HCT116 (cell line): ENCODE data around the gene ZNF544.

Experiments used
- POLR2A ChIP-seq: IDR thresholded peaks from 2 replicates; pipeline ENCODE4 v1.7.0; 2011; ENCODE audit warnings: borderline replicate concordance; ENCODE audit not compliant: insufficient read depth, insufficient read length; ENCODE audit errors: extremely low read depth
- SRF ChIP-seq: IDR thresholded peaks from 2 replicates; pipeline ENCODE4 v1.6.1; 2012; ENCODE audit warnings: low read depth
- TF ChIP-seq, protein P1 (sequence below), 3 experiments: fragments of 200-600 bp in 1 of 3; sonication (generic) in 1 of 3; IDR thresholded peaks in 2 of 3; conservative IDR thresholded peaks in 1 of 3; 2 replicates each; pipeline ENCODE4 v1.5.1; 2012 to 2017; ENCODE audit warnings: low read depth in 2 of 3, low read length in 2 of 3, antibody characterized with exemption in 1 of 3, borderline replicate concordance in 1 of 3, control low read depth in 1 of 3, mild to moderate bottlenecking in 1 of 3, mixed read lengths in 1 of 3, mixed run types in 1 of 3, moderate library complexity in 1 of 3; ENCODE audit not compliant: insufficient read depth in 1 of 3
- TF ChIP-seq, protein P2 (sequence below): IDR thresholded peaks from 2 replicates; pipeline ENCODE4 v1.6.1; 2012

DNA sequence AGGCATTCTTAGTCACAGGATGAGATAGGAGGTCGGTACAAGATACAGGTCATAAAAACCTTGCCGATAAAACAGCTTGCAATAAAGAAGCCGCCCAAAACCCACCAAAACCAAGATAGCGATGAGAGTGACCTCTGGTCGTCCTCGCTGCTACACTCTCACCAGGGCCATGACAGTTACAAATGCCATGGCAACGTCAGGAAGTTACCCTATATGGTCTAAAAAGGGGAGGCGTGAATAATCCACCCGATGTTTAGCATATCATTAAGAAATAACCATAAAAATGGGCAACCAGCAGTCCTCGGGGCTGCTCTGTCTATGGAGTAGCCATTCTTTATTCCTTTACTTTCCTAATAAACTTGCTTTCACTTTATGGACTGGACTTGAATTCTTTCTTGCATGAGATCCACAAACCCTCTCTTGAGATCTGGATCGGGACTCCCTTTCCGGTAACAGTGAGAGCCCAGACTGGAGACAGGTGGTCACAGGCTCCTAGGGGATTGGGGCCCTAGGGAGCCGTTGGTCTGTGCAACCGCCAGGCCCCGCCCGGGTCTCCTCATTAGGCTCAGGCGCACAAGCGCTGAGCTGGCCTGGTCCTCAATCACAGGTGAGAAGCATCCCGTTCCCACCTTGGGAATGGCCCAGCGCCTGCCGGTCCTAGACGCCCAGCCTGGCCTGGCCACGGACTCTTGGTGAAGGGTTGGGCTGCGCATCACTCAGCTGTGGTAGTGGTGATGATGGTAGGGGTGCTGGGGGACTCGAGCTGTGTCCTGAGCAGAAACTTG lies 10.9 kb upstream of the ZNF544 start:
- no peak for TF ChIP-seq POLR2A
- TF ChIP-seq, protein P1, sequence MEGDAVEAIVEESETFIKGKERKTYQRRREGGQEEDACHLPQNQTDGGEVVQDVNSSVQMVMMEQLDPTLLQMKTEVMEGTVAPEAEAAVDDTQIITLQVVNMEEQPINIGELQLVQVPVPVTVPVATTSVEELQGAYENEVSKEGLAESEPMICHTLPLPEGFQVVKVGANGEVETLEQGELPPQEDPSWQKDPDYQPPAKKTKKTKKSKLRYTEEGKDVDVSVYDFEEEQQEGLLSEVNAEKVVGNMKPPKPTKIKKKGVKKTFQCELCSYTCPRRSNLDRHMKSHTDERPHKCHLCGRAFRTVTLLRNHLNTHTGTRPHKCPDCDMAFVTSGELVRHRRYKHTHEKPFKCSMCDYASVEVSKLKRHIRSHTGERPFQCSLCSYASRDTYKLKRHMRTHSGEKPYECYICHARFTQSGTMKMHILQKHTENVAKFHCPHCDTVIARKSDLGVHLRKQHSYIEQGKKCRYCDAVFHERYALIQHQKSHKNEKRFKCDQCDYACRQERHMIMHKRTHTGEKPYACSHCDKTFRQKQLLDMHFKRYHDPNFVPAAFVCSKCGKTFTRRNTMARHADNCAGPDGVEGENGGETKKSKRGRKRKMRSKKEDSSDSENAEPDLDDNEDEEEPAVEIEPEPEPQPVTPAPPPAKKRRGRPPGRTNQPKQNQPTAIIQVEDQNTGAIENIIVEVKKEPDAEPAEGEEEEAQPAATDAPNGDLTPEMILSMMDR (IDR thresholded peaks at IDR 0.05 in 2 of 3, conservative IDR thresholded peaks at IDR 0.05 in 1 of 3; ENCODE audit: borderline replicate concordance in 1 of 3, insufficient read depth in 1 of 3, low read depth in 2 of 3, low read length in 2 of 3) = no peak
- TF ChIP-seq, protein P2, sequence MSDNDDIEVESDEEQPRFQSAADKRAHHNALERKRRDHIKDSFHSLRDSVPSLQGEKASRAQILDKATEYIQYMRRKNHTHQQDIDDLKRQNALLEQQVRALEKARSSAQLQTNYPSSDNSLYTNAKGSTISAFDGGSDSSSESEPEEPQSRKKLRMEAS = no peak
- TF ChIP-seq SRF = no peak
